Hematopoietic multipotent progenitor cell treated with erythropoietin and hydrocortisone succinate and interleukin-3 and kit ligand, for 6 days (in vitro differentiated cells): ENCODE results near the gene GRK5.
A peak's percentile ranks its signal among the peaks of the same experiment; 100 is the strongest.

Experiments
- DNase-seq: peaks from one replicate; pipeline ENCODE4 v3.0.0-alpha.2; 2015

The GRK5 gene

DNA sequence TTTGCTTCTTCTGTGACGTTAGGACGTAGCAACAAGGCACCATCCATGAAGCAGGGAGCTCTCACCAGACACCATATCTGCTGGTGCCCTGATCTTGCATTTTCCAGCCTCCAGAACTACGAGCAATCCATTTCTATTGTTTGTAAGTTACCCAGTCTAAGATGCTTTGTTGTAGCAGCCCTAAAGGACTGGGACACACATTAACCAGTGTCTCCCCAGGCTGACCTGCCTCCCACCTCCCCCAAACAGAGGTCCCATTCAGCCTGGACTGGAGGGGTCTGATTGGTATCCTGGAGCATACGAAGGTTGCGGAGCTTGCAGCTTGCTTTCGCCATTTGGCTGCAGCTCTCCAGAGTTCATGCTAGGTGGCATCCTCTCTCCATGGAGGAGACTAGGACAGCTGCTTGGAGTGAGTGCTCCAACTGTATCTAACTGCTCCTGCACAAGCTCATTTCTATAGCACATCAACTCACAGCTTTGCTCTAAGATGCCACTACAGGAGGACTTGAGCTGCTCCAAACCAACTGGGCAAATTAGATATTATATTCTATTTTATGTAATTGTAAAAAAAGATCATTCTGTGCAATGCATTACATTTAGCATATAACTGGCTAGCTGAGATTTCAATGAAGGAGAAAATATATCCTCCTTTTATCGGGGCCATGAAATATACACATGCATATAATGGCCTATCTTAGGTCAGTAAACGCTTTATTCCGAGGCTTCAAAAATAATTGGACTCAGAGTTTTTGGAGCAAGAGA, 8.0 kb upstream of the GRK5 start:
- DNase-seq = peak; percentile 88

DNA sequence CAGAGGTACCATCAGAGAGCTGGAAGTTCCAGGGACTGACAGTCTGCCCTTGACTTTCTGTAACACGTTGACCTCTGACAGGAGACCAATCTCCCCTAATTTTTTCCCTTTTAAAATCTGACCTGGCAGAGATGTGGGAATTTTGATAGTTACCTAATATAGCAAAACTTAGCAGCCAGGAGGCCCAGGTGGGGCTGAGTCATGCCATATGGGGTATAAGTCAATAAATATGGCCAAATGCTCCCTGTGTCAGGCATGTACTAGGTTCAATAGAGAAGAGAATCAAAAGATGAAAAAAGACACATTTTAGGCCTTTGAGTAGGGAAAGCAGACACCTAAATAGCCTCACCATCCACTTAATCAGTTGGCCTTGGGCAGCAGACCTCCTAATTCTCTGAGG, 6.1 kb upstream of the GRK5 start:
- DNase-seq = no peak

DNA sequence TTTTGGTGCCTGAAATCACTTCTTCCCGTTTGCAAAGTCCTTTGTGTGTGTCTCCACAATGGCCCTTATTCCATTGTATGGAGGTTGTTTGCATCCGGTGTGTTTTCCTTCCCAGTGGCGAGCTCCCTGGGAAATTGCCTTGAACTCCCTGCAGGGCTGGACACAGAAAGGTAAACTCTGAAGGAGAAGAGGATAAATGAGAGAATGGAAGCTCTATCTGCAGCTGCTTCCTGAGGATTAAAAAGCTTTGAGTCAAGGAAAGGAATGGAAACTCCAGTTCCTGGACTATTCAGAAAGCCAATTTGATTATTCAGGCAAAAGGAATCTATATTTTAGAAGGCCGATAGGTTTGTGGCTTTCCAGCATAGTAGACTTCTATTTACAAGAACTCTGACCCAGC, 4.4 kb upstream of the GRK5 start:
- DNase-seq = no peak

DNA sequence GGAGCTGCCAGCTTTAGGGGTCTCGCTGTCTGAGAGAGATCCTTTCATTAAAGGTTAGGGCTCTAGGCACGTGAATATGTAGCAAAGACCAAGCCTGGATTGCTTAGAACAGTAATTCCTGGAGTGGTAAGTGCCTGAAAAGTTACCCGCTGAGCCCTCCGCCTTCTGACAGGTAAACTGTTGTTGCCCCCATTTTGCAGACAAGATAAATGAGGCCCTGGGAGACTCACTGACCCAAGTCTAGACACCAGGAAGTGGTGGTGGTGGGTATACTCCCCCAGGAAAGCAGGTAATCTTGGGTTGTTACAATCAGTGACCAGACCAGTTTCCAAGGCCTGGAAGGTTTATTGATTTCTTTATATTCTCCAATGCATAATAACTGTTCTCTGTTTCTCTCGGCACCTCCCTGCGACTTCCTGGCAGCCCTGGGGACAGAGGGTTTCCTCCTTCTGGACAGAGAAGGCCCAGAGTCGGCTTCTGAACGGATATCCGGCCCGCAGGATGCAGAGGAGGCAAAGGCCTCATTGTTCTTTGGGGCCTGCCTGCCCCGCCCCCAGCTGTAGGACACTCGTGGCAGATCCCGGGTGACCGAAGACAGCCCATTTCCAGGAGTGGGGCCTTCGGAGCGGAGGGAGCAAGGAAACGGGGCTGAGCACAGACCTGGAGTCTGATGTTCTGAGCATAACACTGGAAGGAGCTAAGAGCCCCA, 1.3 kb upstream of the GRK5 start:
- DNase-seq = peak; percentile 82

DNA sequence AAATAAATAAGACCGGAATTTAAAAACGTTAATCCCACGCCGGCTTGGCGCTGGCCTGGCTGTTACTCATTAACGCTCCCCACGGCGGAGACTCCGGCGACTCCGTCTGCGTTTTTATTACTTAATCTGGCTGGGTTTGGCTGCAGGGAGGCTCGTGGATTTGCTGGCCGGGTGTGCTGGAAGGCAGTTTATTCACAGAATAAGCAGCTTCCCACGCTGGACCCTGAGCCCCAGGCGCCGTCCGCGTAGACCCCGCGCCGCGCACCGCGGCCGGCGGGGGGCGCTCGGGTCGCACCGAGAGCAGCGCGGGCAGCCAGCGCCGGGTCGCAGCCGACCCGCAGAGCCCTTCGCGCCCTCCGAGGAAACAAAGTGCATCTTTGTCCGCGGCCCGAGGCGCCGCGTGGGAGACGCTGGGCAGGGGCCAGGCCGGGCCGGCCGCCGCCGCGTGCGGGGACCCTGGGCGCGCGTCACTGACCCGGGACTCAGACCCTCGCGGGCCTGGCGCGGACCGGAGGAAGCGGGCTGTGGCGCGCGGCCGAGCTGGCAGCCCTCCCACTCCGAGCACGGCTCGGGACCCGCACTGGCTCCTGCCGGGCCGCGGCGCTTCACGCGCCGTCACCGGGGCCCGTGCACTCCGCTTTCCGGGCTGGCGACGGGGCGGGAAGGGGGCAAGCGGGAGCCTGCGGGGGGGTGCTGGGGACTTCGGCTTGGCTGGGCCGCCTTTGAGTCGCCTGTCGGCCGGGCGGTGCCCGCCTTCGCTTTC, 587 bp upstream of the GRK5 start:
- peak; percentile 81 for DNase-seq

DNA sequence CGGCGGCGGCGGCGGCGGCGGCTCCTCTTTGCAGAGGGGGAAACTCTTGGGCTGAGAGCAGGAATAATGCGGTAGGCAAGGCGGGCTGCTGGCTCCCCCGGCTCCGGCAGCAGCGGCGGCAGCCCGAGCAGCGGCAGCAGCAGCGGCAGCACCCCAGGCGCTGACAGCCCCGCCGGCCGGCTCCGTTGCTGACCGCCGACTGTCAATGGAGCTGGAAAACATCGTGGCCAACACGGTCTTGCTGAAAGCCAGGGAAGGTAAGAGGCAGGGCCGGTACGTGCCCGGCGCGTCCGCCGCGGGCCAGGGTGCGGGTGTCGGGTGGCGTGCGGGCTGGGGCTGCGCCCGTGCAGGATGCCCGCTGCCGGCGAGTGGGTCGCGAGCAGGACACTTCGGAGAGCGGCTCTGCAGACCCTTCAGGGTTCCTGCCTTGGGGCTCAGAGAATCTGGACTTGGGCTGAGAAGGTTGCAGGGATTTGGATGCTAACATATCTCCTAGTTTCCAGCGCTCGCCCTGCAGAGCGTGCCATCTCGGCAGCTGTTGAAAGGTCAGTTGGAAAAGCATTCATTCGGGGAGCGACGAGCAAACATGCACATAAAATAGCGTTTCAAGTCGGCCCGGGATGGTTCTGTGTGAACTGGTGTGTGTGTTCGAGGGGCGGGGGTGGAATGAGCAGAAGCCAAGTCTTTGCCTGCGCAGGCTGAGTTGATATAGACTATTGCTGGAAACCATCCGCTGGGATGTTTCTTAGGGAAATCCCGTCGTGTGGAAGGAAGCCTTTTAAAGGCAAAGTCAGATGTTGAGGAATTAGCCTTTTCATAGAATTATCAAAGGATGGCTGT, 562 bp downstream of the GRK5 start:
- peak; percentile 40 for DNase-seq

GRCh38 chr10:119208553-119208940, 1.2 kb downstream of the GRK5 start:
- DNase-seq = no peak

DNA sequence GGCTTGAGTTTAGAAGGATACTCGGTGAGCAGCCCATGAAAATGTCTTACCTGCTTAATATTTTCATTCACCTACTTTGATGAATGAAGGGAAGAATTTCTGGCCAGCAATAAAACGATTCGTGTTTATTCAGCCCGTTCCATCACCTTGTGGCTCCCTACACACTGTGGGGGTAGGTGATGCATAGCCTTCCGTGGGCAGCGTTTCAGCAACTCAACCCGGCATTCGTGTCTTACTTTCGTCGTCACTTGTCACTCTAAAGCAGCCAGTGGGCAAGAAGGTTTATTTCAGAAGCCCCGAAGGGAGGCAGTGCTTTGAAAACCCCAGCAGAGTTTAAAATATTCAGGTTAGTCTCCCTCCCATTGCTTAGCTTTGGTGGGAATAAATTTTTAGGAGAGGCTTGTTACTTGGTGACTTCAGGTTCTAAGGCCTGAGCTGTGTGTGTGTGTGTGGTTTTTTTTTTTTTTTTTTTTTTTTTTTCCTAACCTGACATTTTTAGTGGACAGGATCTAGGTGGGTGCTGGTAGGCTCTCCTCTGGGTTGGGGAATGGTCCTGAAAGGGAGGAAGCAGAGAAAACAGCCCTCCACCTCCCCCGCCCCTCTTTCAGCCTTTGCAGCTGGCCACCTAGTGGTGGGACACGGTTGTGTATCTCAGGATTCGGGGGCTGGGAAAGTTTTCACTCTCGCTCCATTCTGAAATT, 1.8 kb downstream of the GRK5 start:
- DNase-seq = peak; percentile 69

GRCh38 chr10:119209736-119210355, 2.5 kb downstream of the GRK5 start:
- DNase-seq = no peak

GRCh38 chr10:119210633-119211032, 3.3 kb downstream of the GRK5 start:
- DNase-seq = no peak

GRCh38 chr10:119211176-119211575, 3.8 kb downstream of the GRK5 start:
- DNase-seq = no peak

GRCh38 chr10:119211625-119212441, 4.5 kb downstream of the GRK5 start:
- DNase-seq = peak; percentile 53

DNA sequence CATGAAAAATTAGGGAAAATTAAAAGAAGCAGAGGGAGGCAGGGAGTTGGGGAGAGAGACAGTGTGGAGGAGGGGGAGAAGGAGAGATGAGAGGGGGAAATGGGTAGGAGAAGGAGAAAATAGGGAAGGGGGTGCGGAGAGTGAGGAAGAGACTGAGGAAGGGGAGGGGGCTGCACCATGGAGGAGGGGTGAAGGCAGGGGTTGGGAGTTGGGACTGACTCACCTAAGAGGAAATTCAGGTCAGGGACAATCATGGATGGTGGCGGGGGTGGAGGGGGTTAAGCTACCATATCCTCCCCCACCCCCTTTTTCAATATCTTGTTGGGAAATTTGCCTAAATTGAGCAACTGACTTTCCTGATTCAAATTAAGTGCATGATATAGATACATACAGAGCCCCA, 8.0 kb downstream of the GRK5 start:
- no peak for DNase-seq

DNA sequence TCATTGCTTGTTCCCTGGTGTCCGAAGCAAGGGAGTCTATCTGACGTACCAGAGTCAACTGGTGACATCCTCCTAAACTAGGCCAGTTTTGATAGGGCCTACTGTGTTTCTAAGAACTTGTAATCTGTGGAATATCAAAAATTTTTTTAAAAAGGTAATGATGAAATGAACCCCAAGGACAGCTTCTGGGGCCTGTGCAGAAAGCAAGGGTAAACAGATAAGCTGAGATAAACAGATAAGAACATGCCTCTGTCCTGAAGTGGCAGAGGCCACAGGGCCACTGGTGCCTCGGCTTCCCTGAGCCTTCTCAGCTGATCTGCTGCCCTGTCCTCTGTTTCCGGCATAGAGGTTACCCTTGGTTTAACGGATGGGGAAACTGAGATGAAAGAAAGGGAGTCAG, 8.8 kb downstream of the GRK5 start:
- peak; percentile 65 for DNase-seq

- DNase-seq = no peak
Observed at GRCh38 chr10:119217401-119217800, 10.0 kb downstream of the GRK5 start.

- DNase-seq = no peak
Observed at GRCh38 chr10:119217991-119218490, 10.7 kb downstream of the GRK5 start.

DNA sequence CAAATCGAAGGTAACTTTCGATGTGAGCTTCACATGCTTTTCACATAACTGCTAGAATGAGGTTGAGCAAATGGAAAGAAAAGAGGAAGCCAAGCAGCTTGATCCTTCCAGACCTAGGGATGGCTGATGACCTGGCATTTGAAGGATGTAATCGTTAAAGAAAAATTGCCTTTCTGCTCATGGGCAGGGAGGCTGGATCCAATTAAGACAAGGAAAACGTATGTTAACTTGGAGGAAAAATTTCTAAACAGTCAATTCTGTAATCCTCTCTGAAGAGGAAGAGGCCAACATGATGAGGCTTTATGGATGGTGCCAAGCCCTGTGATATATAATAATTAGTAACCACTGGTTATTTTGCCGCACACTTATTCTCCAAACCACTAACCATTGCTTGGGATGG, 12.5 kb downstream of the GRK5 start:
- no peak for DNase-seq

GRCh38 chr10:119221201-119221600, 13.8 kb downstream of the GRK5 start:
- DNase-seq = no peak

GRCh38 chr10:119221666-119222065, 14.3 kb downstream of the GRK5 start:
- DNase-seq = no peak

DNA sequence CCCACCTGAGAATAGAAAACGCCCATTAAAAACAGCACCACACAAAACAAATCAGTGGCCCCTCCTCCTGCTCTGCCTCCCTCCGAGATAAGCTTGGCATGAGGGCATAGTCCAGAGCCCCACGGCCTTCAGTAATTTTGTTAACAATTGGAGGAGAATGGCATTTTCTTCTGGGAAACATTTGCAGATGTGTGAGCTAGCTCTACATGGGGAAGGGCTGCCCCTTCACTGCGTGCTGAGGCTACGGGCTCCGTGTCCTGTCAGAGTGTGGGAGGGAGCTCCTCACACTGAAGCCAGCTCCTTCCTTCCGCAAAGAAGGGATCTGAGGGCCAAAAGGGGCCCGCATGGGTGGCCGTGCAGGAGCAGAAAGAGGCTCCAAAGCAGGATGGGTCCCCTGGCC, 15.2 kb downstream of the GRK5 start:
- no peak for DNase-seq

- DNase-seq = no peak
Observed at GRCh38 chr10:119222966-119223386, 15.6 kb downstream of the GRK5 start.
